ENCODE results near the gene EPHB2. TPM values are rescaled to one million over a fixed set of nuclear protein-coding genes. Genes with fewer than 3 reads are reported as not detected.

The EPHB2 gene
- total RNA-seq, 5 donors from 2014 or later (not counting 1 experiment from before 2014, with no cell fraction given), result 0.06 to 0.20 (median 0.12) TPM; not detected in 2

- no peaks in the 10 kb centered on the region for H3K4me1 ChIP-seq (ENCODE audit: control insufficient read depth in 1 of 2, extremely low read depth in 1 of 2, insufficient read depth in 2 of 2, low read length in 2 of 2)
- no peak overlapping the region for H3K4me3 ChIP-seq (ENCODE audit: control insufficient read depth in 1 of 2, extremely low read depth in 1 of 2, low read length in 1 of 2)
- Mint-ChIP-seq H3K27me3 (peaks cover 0 to 5% of the 10 kb centered on the region in 2 donors), H3K27ac (no peak overlapping the region), H3K4me3 (no peak overlapping the region), H3K36me3 (no peaks in the 10 kb centered on the region), H3K9me3 (no peaks in the 10 kb centered on the region), H3K4me1 (no peaks in the 10 kb centered on the region)
- H3K27me3 ChIP-seq (replicated peaks in 1 of 2; ENCODE audit: control insufficient read depth in 2 of 2, extremely low read depth in 1 of 2, insufficient read depth in 2 of 2, low read length in 1 of 2), result peaks cover 0 to 21% of the 10 kb centered on the region in 2 experiments
- DNase-seq (no peak), ATAC-seq (replicated peaks in 1 of 4) (no peak)
- WGBS (ENCODE audit: insufficient coverage), result no CpG with 5 or more reads among the region's 6 CpGs
- no peaks in the 10 kb centered on the region for H3K36me3 ChIP-seq (ENCODE audit: control insufficient read depth in 2 of 2, extremely low read depth in 1 of 2, insufficient read depth in 1 of 2, low read length in 1 of 2)
- ChIA-PET CTCF (no interaction called here), POLR2A (no interaction called here)
- no peak overlapping the region for H3K27ac ChIP-seq (ENCODE audit: low read length)
- no peaks in the 10 kb centered on the region for H3K9me3 ChIP-seq
These were observed 50.5 kb downstream of the EPHB2 start for GRCh38 chr1:22761101-22761500.

GRCh38 chr1:22761821-22762220 lies 51.2 kb downstream of the EPHB2 start:
- Histone ChIP-seq H3K9me3 (no peaks in the 10 kb centered on the region), H3K4me1 (ENCODE audit: control insufficient read depth in 1 of 2, extremely low read depth in 1 of 2, insufficient read depth in 2 of 2, low read length in 2 of 2) (no peaks in the 10 kb centered on the region), H3K4me3 (ENCODE audit: control insufficient read depth in 1 of 2, extremely low read depth in 1 of 2, low read length in 1 of 2) (no peak overlapping the region), H3K36me3 (ENCODE audit: control insufficient read depth in 2 of 2, extremely low read depth in 1 of 2, insufficient read depth in 1 of 2, low read length in 1 of 2) (no peaks in the 10 kb centered on the region), H3K27me3 (replicated peaks in 1 of 2; ENCODE audit: control insufficient read depth in 2 of 2, extremely low read depth in 1 of 2, insufficient read depth in 2 of 2, low read length in 1 of 2) (peaks cover 0 to 21% of the 10 kb centered on the region in 2 experiments), H3K27ac (ENCODE audit: low read length) (no peak overlapping the region)
- Mint-ChIP-seq H3K27ac (no peak overlapping the region), H3K27me3 (peaks cover 0 to 5% of the 10 kb centered on the region in 2 donors), H3K4me3 (no peak overlapping the region), H3K9me3 (no peaks in the 10 kb centered on the region), H3K36me3 (no peaks in the 10 kb centered on the region), H3K4me1 (no peaks in the 10 kb centered on the region)
- WGBS (ENCODE audit: insufficient coverage), result 83% methylated on average over 9 of the region's 13 CpGs
- POLR2A ChIA-PET, result no interaction called here
- DNase-seq, result no peak
- no peak for ATAC-seq (replicated peaks in 1 of 4)
- CTCF ChIA-PET, result no interaction called here

- H3K9me3 ChIP-seq, result no peaks in the 10 kb centered on the region
- peaks cover 0 to 20% of the 10 kb centered on the region in 2 experiments for H3K27me3 ChIP-seq (replicated peaks in 1 of 2; ENCODE audit: control insufficient read depth in 2 of 2, extremely low read depth in 1 of 2, insufficient read depth in 2 of 2, low read length in 1 of 2)
- no peak for DNase-seq
- no peak overlapping the region for H3K27ac Mint-ChIP-seq
- no peaks in the 10 kb centered on the region for H3K9me3 Mint-ChIP-seq
- H3K4me1 ChIP-seq (ENCODE audit: control insufficient read depth in 1 of 2, extremely low read depth in 1 of 2, insufficient read depth in 2 of 2, low read length in 2 of 2), result no peaks in the 10 kb centered on the region
- H3K36me3 Mint-ChIP-seq, result no peaks in the 10 kb centered on the region
- WGBS (ENCODE audit: insufficient coverage), result 42% methylated on average over 7 of the region's 11 CpGs
- ChIA-PET POLR2A (no interaction called here), CTCF (no interaction called here)
- no peaks in the 10 kb centered on the region for H3K36me3 ChIP-seq (ENCODE audit: control insufficient read depth in 2 of 2, extremely low read depth in 1 of 2, insufficient read depth in 1 of 2, low read length in 1 of 2)
- H3K4me1 Mint-ChIP-seq, result no peaks in the 10 kb centered on the region
- H3K27me3 Mint-ChIP-seq, result peaks cover 0 to 3% of the 10 kb centered on the region in 2 donors
- H3K4me3 ChIP-seq (ENCODE audit: control insufficient read depth in 1 of 2, extremely low read depth in 1 of 2, low read length in 1 of 2), result no peak overlapping the region
- ATAC-seq (replicated peaks in 1 of 4), result no peak
- H3K4me3 Mint-ChIP-seq, result no peak overlapping the region
- no peak overlapping the region for H3K27ac ChIP-seq (ENCODE audit: low read length)
These were observed 53.0 kb downstream of the EPHB2 start for GRCh38 chr1:22763487-22764200.

- Histone ChIP-seq H3K36me3 (ENCODE audit: control insufficient read depth in 2 of 2, extremely low read depth in 1 of 2, insufficient read depth in 1 of 2, low read length in 1 of 2) (no peaks in the 10 kb centered on the region), H3K4me1 (ENCODE audit: control insufficient read depth in 1 of 2, extremely low read depth in 1 of 2, insufficient read depth in 2 of 2, low read length in 2 of 2) (no peaks in the 10 kb centered on the region), H3K9me3 (no peaks in the 10 kb centered on the region), H3K27ac (ENCODE audit: low read length) (no peak overlapping the region), H3K27me3 (replicated peaks in 1 of 2; ENCODE audit: control insufficient read depth in 2 of 2, extremely low read depth in 1 of 2, insufficient read depth in 2 of 2, low read length in 1 of 2) (peaks cover 0 to 21% of the 10 kb centered on the region in 2 experiments), H3K4me3 (ENCODE audit: control insufficient read depth in 1 of 2, extremely low read depth in 1 of 2, low read length in 1 of 2) (no peak overlapping the region)
- H3K4me1 Mint-ChIP-seq, result no peaks in the 10 kb centered on the region
- no peak for ATAC-seq (replicated peaks in 1 of 4)
- peaks cover 3 to 8% of the 10 kb centered on the region in 2 donors for H3K27me3 Mint-ChIP-seq
- CTCF ChIA-PET, result no interaction called here
- POLR2A ChIA-PET, result no interaction called here
- 73% methylated on average over 3 of the region's 9 CpGs for WGBS (ENCODE audit: insufficient coverage)
- no peak for DNase-seq
- no peaks in the 10 kb centered on the region for H3K36me3 Mint-ChIP-seq
- no peak overlapping the region for H3K4me3 Mint-ChIP-seq
- H3K27ac Mint-ChIP-seq, result no peak overlapping the region
- no peaks in the 10 kb centered on the region for H3K9me3 Mint-ChIP-seq
These were observed 57.2 kb downstream of the EPHB2 start for GRCh38 chr1:22767852-22768251.

- ATAC-seq (replicated peaks in 1 of 4) (no peak), DNase-seq (no peak)
- peaks cover 3 to 14% of the 10 kb centered on the region in 2 donors for H3K27me3 Mint-ChIP-seq
- H3K27ac Mint-ChIP-seq, result no peak overlapping the region
- Histone ChIP-seq H3K4me3 (ENCODE audit: control insufficient read depth in 1 of 2, extremely low read depth in 1 of 2, low read length in 1 of 2) (no peak overlapping the region), H3K27me3 (replicated peaks in 1 of 2; ENCODE audit: control insufficient read depth in 2 of 2, extremely low read depth in 1 of 2, insufficient read depth in 2 of 2, low read length in 1 of 2) (peaks cover 0 to 16% of the 10 kb centered on the region in 2 experiments), H3K36me3 (ENCODE audit: control insufficient read depth in 2 of 2, extremely low read depth in 1 of 2, insufficient read depth in 1 of 2, low read length in 1 of 2) (no peaks in the 10 kb centered on the region), H3K9me3 (no peaks in the 10 kb centered on the region), H3K27ac (ENCODE audit: low read length) (no peak overlapping the region), H3K4me1 (ENCODE audit: control insufficient read depth in 1 of 2, extremely low read depth in 1 of 2, insufficient read depth in 2 of 2, low read length in 2 of 2) (no peaks in the 10 kb centered on the region)
- ChIA-PET POLR2A (no interaction called here), CTCF (no interaction called here)
- H3K36me3 Mint-ChIP-seq, result no peaks in the 10 kb centered on the region
- 93% methylated on average over 6 of the region's 6 CpGs for WGBS (ENCODE audit: insufficient coverage)
- no peaks in the 10 kb centered on the region for H3K9me3 Mint-ChIP-seq
- no peak overlapping the region for H3K4me3 Mint-ChIP-seq
- no peaks in the 10 kb centered on the region for H3K4me1 Mint-ChIP-seq
These were observed 59.3 kb downstream of the EPHB2 start for GRCh38 chr1:22769932-22770331.

GRCh38 chr1:22772014-22772413 lies 61.4 kb downstream of the EPHB2 start:
- H3K4me3 ChIP-seq (ENCODE audit: control insufficient read depth in 1 of 2, extremely low read depth in 1 of 2, low read length in 1 of 2), result no peak overlapping the region
- H3K9me3 ChIP-seq, result no peaks in the 10 kb centered on the region
- POLR2A ChIA-PET, result no interaction called here
- CTCF ChIA-PET, result no interaction called here
- H3K27me3 Mint-ChIP-seq, result peaks cover 8 to 24% of the 10 kb centered on the region in 2 donors
- H3K36me3 ChIP-seq (ENCODE audit: control insufficient read depth in 2 of 2, extremely low read depth in 1 of 2, insufficient read depth in 1 of 2, low read length in 1 of 2), result no peaks in the 10 kb centered on the region
- H3K27me3 ChIP-seq (replicated peaks in 1 of 2; ENCODE audit: control insufficient read depth in 2 of 2, extremely low read depth in 1 of 2, insufficient read depth in 2 of 2, low read length in 1 of 2), result peaks cover 0 to 20% of the 10 kb centered on the region in 2 experiments
- H3K4me3 Mint-ChIP-seq, result no peak overlapping the region
- 85% methylated on average over 12 of the region's 13 CpGs for WGBS (ENCODE audit: insufficient coverage)
- ATAC-seq (replicated peaks in 1 of 4), result no peak
- H3K27ac Mint-ChIP-seq, result no peak overlapping the region
- no peaks in the 10 kb centered on the region for H3K9me3 Mint-ChIP-seq
- no peaks in the 10 kb centered on the region for H3K4me1 ChIP-seq (ENCODE audit: control insufficient read depth in 1 of 2, extremely low read depth in 1 of 2, insufficient read depth in 2 of 2, low read length in 2 of 2)
- H3K4me1 Mint-ChIP-seq, result no peaks in the 10 kb centered on the region
- H3K27ac ChIP-seq (ENCODE audit: low read length), result no peak overlapping the region
- DNase-seq, result no peak
- no peaks in the 10 kb centered on the region for H3K36me3 Mint-ChIP-seq

Data from T-cell (primary cell).